Measurements from ENCODE around the gene ANGPTL8. TPM values are rescaled to one million over a fixed set of nuclear protein-coding genes. Genes with fewer than 3 reads are reported as not detected.

The ANGPTL8 gene
- total and polyA plus RNA-seq, 2 of the 13 experiments (the other 11 are each of a cell fraction or from before 2014, with no cell fraction given), result 27.3 to 243 TPM

DNA sequence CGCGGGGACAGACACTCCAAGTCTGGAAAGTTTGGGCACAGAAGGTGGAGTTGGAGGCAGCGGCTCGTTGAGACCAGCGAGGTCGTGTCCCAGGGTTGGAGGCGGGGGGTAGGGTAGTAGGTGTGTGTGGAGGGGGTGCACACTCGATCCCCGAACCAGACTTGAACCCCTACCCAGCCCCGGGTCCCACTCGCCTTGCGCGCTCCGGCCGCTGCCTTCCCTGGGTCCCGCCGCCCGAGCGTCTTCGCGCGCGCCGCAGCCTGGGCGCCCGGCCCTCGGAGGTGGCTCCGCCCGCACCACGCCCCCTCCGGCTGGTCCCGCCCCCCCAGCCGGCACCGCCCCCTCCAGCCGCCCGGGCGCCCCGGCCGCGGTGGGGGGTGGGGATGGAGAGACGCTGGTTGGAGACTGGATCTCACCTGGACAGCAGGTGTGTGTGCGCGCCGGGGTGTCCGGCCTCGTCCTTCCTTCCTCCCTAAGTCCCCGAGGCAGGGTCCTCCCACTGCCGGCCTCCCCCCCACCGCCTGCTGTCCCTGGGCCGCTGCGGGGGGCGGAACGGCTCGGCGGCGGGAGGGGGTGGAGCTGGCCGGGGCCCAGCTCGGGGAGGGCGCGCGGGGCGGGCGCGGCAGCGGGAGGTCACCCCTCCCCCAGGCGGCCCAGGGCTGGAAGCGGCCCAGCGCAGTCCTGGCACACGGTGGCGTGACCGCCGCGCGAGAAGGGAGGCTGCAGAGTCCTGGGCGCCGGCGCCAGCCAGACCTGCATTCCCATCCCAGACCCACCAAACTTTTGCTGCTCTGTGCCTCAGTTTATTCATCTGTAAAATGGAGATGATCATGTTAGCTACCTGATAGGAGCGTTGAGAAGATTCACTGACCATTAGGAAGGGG lies 41.9 kb upstream of the ANGPTL8 start, which contains the start of gene KANK2 (continued):
- TF ChIP-seq, protein P1, sequence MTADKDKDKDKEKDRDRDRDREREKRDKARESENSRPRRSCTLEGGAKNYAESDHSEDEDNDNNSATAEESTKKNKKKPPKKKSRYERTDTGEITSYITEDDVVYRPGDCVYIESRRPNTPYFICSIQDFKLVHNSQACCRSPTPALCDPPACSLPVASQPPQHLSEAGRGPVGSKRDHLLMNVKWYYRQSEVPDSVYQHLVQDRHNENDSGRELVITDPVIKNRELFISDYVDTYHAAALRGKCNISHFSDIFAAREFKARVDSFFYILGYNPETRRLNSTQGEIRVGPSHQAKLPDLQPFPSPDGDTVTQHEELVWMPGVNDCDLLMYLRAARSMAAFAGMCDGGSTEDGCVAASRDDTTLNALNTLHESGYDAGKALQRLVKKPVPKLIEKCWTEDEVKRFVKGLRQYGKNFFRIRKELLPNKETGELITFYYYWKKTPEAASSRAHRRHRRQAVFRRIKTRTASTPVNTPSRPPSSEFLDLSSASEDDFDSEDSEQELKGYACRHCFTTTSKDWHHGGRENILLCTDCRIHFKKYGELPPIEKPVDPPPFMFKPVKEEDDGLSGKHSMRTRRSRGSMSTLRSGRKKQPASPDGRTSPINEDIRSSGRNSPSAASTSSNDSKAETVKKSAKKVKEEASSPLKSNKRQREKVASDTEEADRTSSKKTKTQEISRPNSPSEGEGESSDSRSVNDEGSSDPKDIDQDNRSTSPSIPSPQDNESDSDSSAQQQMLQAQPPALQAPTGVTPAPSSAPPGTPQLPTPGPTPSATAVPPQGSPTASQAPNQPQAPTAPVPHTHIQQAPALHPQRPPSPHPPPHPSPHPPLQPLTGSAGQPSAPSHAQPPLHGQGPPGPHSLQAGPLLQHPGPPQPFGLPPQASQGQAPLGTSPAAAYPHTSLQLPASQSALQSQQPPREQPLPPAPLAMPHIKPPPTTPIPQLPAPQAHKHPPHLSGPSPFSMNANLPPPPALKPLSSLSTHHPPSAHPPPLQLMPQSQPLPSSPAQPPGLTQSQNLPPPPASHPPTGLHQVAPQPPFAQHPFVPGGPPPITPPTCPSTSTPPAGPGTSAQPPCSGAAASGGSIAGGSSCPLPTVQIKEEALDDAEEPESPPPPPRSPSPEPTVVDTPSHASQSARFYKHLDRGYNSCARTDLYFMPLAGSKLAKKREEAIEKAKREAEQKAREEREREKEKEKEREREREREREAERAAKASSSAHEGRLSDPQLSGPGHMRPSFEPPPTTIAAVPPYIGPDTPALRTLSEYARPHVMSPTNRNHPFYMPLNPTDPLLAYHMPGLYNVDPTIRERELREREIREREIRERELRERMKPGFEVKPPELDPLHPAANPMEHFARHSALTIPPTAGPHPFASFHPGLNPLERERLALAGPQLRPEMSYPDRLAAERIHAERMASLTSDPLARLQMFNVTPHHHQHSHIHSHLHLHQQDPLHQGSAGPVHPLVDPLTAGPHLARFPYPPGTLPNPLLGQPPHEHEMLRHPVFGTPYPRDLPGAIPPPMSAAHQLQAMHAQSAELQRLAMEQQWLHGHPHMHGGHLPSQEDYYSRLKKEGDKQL (CRISPR knock-in tag; IDR thresholded peaks at IDR 0.05; ENCODE audit: low read depth), result no peak
- no peak for TF ChIP-seq TOE1 (CRISPR knock-in tag; IDR thresholded peaks at IDR 0.05)
- TF ChIP-seq RXRB (CRISPR knock-in tag; IDR thresholded peaks at IDR 0.05; ENCODE audit: borderline replicate concordance), result no peak
- no peak for TF ChIP-seq ZNF883 (CRISPR knock-in tag; IDR thresholded peaks at IDR 0.05; ENCODE audit: not compliant biosample characterization)
- TF ChIP-seq ZHX2 (IDR thresholded peaks at IDR 0.05; ENCODE audit: low read depth), result no peak
- TF ChIP-seq ZHX2 (CRISPR knock-in tag; IDR thresholded peaks at IDR 0.05; ENCODE audit: borderline replicate concordance), result no peak
- no peak for TF ChIP-seq GABPA (IDR thresholded peaks at IDR 0.05; ENCODE audit: low read depth, low read length)
- TF ChIP-seq GABPA (CRISPR knock-in tag; IDR thresholded peaks at IDR 0.05; ENCODE audit: low read depth), result no peak
- no peak for TF ChIP-seq KAT2B (IDR thresholded peaks at IDR 0.05; ENCODE audit: borderline replicate concordance, low read depth, low read length)
- TF ChIP-seq ZNF446 (CRISPR knock-in tag; IDR thresholded peaks at IDR 0.05), result no peak
- TF ChIP-seq, protein P2, sequence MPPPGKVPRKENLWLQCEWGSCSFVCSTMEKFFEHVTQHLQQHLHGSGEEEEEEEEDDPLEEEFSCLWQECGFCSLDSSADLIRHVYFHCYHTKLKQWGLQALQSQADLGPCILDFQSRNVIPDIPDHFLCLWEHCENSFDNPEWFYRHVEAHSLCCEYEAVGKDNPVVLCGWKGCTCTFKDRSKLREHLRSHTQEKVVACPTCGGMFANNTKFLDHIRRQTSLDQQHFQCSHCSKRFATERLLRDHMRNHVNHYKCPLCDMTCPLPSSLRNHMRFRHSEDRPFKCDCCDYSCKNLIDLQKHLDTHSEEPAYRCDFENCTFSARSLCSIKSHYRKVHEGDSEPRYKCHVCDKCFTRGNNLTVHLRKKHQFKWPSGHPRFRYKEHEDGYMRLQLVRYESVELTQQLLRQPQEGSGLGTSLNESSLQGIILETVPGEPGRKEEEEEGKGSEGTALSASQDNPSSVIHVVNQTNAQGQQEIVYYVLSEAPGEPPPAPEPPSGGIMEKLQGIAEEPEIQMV (CRISPR knock-in tag; IDR thresholded peaks at IDR 0.05; ENCODE audit: low read depth), result no peak
- TF ChIP-seq MAFK (conservative IDR thresholded peaks at IDR 0.05 in 1 of 2, IDR thresholded peaks at IDR 0.05 in 1 of 2; ENCODE audit: low read length in 2 of 2), result no peak
- TF ChIP-seq FOSL2 (CRISPR knock-in tag; IDR thresholded peaks at IDR 0.05), result no peak; the same call in 1 of the 2 replicates
- TF ChIP-seq HMG20B (CRISPR knock-in tag; conservative IDR thresholded peaks at IDR 0.05), result no peak
- no peak for TF ChIP-seq ZNF136 (CRISPR knock-in tag; IDR thresholded peaks at IDR 0.05; ENCODE audit: low read depth)
- no peak for TF ChIP-seq ZBTB8A (CRISPR knock-in tag; IDR thresholded peaks at IDR 0.05; ENCODE audit: borderline replicate concordance, low read depth)

Measured in HepG2 (cell line).